Vagina (tissue), 2 donors: ENCODE results near the gene CYREN. TPM values are rescaled to one million over a fixed set of nuclear protein-coding genes. Genes with fewer than 3 reads are reported as not detected.

Experiments used
- DNase-seq, 2 donors: peaks; one replicate each; pipeline ENCODE4 v3.0.0-alpha.2; 2017; ENCODE audit errors: extremely low spot score in 2 of 2
- H3K27ac ChIP-seq: fragments of 200-600 bp; sonication (generic); one replicate; pipeline ENCODE4 v1.5.1; 2019
- H3K27me3 ChIP-seq: fragments of 200-600 bp; sonication (generic); one replicate; pipeline ENCODE4 v1.5.1; 2019
- H3K36me3 ChIP-seq, 2 donors: fragments of 200-600 bp; sonication (generic); one replicate each; pipeline ENCODE4 v1.5.1; 2017 to 2019
- H3K4me1 ChIP-seq: fragments of 200-600 bp; sonication (generic); one replicate; pipeline ENCODE4 v1.5.1; 2019
- H3K4me3 ChIP-seq, 2 donors: fragments of 200-600 bp; sonication (generic); 1 replicate in 1 of 2; 2 replicates in 1 of 2; pipeline ENCODE4 v1.5.1; 2016 to 2019
- H3K9me3 ChIP-seq: fragments of 200-600 bp; sonication (generic); one replicate; pipeline ENCODE4 v1.5.1; 2019
- CTCF ChIP-seq, 3 experiments: fragments of 450-650 bp in 2 of 3; fragments of 200-600 bp in 1 of 3; sonication (generic) in 1 of 3; IDR thresholded peaks; one replicate each; pipeline ENCODE4 v1.5.1; 2017 to 2019; ENCODE audit warnings: antibody characterized with exemption in 3 of 3, mild to moderate bottlenecking in 2 of 3, moderate library complexity in 2 of 3
- POLR2A ChIP-seq, 2 donors: fragments of 450-650 bp; IDR thresholded peaks; one replicate each; pipeline ENCODE4 v1.6.1; 2017; ENCODE audit warnings: antibody characterized with exemption in 2 of 2, mild to moderate bottlenecking in 2 of 2, moderate library complexity in 2 of 2
- POLR2AphosphoS5 ChIP-seq, 2 donors: sonication (generic); formaldehyde crosslinking; IDR thresholded peaks; one replicate each; pipeline ENCODE4 v1.9.0; 2017; ENCODE audit warnings: antibody characterized with exemption in 2 of 2, mild to moderate bottlenecking in 2 of 2, low read depth in 1 of 2; ENCODE audit not compliant: insufficient read depth in 1 of 2
- intact Hi-C: fragments of 100-400 bp; cut with DNase I; formaldehyde crosslinking; loops from one replicate; pipeline ENCODE4 v1.15.1; 2023
- total RNA-seq: library from RNA; depleted of rRNA; stranded (reverse); fragments of >200 nt; gene quantifications from one replicate; pipeline ENCODE4 v1.2.3, GENCODE V29; 2016

CYREN gene
- total RNA-seq, 1 donor from 2014 or later: 33.4 TPM

GRCh38 chr7:135168001-135168400, 2.5 kb downstream of the CYREN start:
- peaks cover 0 to 10% of the 10 kb centered on the region in 2 donors for H3K36me3 ChIP-seq
- H3K4me3 ChIP-seq: no peak overlapping the region
- peak overlapping the region; percentile 98 for H3K27ac ChIP-seq
- intact Hi-C loops: loop anchor here (10.0 kb wide), 1 partner anchor 483 kb away; no protein-coding TSS in a partner anchor
- TF ChIP-seq CTCF (IDR thresholded peaks at IDR 0.05) (no peak), POLR2A (IDR thresholded peaks at IDR 0.05) (no peak), POLR2AphosphoS5 (IDR thresholded peaks at IDR 0.05; ENCODE audit: insufficient read depth in 1 of 2, low read depth in 1 of 2) (no peak)
- DNase-seq: no peak
- H3K9me3 ChIP-seq: no peaks in the 10 kb centered on the region
- H3K4me1 ChIP-seq: peaks cover 43% of the 10 kb centered on the region
- no peaks in the 10 kb centered on the region for H3K27me3 ChIP-seq

- peaks cover 43% of the 10 kb centered on the region for H3K4me1 ChIP-seq
- intact Hi-C loops: loop anchor here (10.0 kb wide), 1 partner anchor 483 kb away; no protein-coding TSS in a partner anchor
- DNase-seq: no peak
- H3K9me3 ChIP-seq: no peaks in the 10 kb centered on the region
- peaks cover 0 to 10% of the 10 kb centered on the region in 2 donors for H3K36me3 ChIP-seq
- no peaks in the 10 kb centered on the region for H3K27me3 ChIP-seq
- no peak overlapping the region for H3K4me3 ChIP-seq
- TF ChIP-seq CTCF (IDR thresholded peaks at IDR 0.05) (no peak), POLR2AphosphoS5 (IDR thresholded peaks at IDR 0.05; ENCODE audit: insufficient read depth in 1 of 2, low read depth in 1 of 2) (no peak), POLR2A (IDR thresholded peaks at IDR 0.05) (no peak)
- H3K27ac ChIP-seq: peak overlapping the region; percentile 98
Observed at GRCh38 chr7:135167365-135167917, 3.1 kb downstream of the CYREN start.

- intact Hi-C loops: loop anchor here (10.0 kb wide), 1 partner anchor 482 kb away; no protein-coding TSS in a partner anchor
- Histone ChIP-seq H3K4me1 (peaks cover 38% of the 10 kb centered on the region), H3K27ac (peak overlapping the region; percentile 1), H3K9me3 (no peaks in the 10 kb centered on the region), H3K36me3 (peaks cover 0 to 10% of the 10 kb centered on the region in 2 donors), H3K27me3 (no peaks in the 10 kb centered on the region), H3K4me3 (no peak overlapping the region)
- no peak for DNase-seq
- TF ChIP-seq CTCF (IDR thresholded peaks at IDR 0.05): no peak
- no peak for TF ChIP-seq POLR2A (IDR thresholded peaks at IDR 0.05)
- peak in 1 of 2 donors; percentile 38 for TF ChIP-seq POLR2AphosphoS5 (IDR thresholded peaks at IDR 0.05; ENCODE audit: insufficient read depth in 1 of 2, low read depth in 1 of 2)
Observed at GRCh38 chr7:135166338-135166990, 4.0 kb downstream of the CYREN start.

GRCh38 chr7:135165862-135166261, 4.6 kb downstream of the CYREN start:
- DNase-seq: no peak
- Histone ChIP-seq H3K4me3 (no peak overlapping the region), H3K4me1 (peaks cover 38% of the 10 kb centered on the region), H3K27me3 (no peaks in the 10 kb centered on the region), H3K27ac (peak overlapping the region; percentile 42), H3K9me3 (no peaks in the 10 kb centered on the region), H3K36me3 (peaks cover 0 to 10% of the 10 kb centered on the region in 2 donors)
- intact Hi-C loops: loop anchor here (10.0 kb wide), 1 partner anchor 481 kb away; no protein-coding TSS in a partner anchor
- TF ChIP-seq POLR2A (IDR thresholded peaks at IDR 0.05) (no peak), CTCF (IDR thresholded peaks at IDR 0.05) (no peak)
